Putamen (tissue), 1 donor: ENCODE measurements around the gene PI16.

ENCODE experiments used
- DNase-seq: peaks from one replicate; pipeline ENCODE4 v3.0.0-alpha.2; 2016; ENCODE audit warnings: low spot score

The PI16 gene

DNA sequence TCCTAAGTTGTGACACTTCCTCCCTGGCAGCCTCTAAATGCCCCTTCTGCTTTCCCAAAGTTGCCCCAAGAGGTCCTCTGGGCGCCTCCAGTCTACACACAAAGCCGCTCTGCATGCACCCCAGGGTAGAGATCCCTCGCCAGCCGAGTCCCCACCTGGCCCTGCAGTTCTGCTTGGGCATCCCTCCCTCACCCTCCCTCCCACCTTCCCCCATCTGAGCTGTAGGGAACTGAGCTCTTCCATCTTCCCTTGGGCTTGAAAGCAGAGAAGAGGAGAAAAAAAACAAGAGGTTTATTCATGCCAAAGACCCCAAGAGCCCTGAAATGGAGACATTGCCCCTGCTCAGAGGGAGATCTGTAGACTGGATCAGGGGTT, 45.2 kb downstream of the PI16 start:
- no peak for DNase-seq

DNA sequence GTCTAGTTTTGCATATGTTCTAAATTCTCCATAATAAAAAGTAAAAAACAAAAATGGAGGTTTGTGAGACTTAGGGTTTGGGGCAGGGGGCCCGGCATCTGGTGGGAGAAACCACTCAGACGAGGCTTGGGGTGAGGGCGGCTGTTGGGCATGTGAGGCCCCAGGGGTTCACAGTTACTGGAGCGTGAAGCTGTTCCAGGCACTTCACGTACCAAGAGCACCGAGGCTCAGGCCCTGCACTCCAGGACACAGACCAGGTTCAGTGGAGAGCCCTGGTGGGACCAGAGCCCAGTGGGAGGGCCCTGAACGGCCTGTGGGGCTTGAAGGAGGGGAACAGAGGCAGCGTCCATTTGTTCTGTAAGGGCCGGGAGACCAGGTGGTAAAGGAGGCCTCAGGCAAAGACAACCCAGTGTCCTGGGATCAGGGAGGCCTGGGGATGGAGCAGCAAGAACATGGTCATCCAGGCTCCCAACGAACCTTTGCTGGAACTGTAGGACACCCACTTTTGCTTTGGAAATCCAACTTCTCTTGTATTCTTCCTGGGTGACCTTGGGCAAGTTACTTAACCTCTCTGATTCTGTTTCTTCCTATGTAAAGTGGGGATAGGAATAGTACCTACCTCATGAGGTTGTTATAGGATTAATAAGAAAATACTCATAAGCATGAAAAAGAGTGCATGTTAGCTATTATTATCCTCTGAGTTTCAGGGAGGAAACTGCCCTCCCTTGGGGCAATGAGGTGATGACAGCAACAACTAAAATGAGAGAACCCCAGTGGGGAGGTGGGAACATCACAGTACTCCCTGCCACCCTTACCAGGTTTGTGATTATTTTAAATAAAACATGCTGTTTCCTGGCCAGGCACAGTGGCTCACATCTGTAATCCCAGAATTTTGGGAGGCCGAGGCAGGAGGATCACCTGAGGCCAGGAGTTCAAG, 49.8 kb downstream of the PI16 start:
- DNase-seq, result no peak

DNA sequence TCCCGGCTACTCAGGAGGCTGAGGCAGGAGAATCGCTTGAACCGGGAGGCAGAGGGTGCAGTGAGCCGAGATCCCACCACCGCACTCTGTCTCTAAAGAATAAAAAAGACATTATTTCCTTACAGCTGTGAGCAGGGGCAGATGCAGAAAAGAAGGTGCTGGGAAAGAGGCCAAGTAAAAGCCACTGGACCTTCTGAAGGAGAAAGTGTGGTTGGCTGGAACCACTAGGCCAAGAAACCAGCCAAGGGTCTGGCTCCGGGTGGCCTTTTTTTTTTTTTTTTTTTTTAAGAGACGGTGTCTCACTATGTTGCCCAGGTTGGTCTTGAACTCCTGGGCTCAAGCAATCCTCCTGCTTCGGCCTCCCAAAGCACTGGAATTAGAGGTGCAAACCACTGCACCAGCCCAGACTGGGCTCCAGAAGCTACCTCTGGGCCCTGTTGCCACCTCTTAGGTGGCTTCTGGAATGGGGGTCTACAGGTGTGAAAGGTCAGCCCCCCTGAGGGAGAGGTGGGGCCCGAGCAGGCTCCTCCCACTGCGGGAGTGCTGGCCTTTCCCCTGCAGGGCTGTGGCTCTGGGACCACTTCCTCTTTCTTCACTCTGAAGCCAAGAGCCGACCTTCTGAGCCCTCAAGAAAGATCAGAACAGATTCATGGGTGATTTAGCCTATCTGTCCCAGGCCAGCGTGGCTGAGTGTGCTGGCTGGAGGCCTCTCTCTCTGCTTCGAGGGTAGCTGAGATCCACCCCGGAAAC, 50.7 kb downstream of the PI16 start, which contains the start of gene FGD2:
Gene FGD2 (plus strand): TSS at position 595 of the 750 bp plus-strand sequence. CDS start 163 bp downstream, outside the sequence.
- DNase-seq, result no peak

DNA sequence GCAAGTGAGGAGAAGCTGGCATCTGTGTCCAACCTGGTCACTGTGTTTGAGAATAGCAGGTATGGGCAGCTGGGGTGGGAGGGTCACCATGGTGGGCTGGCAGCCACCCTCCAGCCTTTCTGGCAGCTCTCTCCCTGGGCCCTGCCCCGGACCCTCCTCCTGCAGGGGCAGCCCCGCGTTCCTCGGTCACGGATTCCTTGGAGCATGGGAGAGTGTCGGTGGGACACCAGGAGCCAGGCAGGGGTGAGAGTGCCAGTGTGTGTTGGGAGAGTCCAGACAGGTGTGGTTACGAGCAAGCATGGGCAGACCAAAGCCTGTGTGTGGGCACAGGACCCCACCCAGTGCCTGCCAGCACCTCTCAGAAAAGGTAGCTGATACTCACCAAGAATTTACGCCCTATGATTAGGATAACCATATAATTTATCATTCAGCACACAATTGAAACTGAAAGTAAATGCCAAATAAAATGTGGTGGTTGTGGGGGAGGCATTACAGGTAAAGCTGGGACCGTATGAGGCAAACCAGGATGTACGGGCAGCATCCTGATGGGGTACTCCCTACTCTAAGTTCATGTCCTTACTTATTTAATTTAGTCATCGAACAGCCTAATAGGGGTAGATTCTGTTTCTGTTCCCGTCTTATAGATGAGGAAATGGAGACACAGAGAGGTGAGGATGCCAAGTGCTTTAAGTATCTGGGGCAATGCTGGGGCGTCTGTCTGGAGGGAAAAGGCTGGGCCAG, 51.5 kb downstream of the PI16 start:
- DNase-seq, result no peak

DNA sequence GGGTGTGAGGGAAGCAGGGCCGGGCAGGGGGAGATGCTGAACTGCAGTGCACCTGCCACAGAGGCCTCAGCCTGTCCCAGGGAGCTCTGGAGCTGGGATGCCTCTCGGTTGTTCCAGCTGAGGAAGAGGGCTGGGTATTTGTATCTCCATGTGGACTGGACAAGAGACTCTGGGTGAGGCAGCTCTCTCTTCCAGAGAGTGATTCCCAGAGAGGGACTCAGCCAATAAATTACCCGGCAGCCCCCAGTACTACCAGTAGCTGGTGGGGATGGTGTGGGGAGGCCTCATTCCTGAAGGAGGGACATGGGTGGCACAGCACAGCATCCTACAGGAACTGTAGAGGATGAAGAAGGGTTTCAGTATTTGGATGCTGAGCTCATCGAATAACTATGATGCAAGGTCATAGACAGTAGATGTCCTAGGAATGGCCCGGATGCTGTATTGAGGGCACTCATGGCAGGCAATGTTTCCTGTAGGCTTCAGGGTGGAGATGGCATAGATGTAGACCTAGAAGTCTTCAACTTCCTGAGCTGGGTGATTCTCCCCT, 52.3 kb downstream of the PI16 start:
- DNase-seq, result no peak

DNA sequence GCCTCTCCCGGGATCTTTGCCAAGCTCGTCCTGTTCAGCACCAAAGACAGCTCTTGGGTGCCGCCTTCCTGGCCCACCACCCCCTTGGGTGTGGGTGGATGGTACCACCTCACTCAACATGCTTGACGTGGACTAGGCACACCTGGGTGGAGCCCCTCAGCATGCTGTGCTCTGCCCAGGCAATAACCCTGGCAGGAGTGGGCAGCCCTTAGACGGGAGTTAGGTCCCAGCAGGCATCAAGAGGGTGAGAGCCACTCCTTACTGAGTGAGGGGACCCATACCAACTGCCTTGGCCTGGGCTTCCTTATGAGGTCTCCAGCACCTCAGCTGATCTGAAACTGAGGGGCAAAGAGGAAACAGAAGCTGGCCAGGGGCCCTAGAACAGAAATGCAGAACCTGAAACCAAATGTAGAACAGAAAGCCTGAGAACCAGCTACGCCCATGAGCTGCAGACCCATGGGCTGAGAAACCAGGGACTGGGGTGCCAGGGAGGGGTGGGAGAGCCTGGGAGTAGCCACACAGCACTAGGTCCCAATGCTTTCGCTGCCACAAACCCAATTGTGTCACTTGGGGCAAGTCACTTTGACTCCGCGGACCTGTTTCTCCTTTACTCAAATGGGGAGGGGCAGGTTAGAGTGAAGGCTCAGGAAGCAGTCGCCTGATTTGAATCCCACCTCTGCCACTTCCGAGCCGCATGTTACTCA, 53.0 kb downstream of the PI16 start:
- DNase-seq, result peak; percentile 41

DNA sequence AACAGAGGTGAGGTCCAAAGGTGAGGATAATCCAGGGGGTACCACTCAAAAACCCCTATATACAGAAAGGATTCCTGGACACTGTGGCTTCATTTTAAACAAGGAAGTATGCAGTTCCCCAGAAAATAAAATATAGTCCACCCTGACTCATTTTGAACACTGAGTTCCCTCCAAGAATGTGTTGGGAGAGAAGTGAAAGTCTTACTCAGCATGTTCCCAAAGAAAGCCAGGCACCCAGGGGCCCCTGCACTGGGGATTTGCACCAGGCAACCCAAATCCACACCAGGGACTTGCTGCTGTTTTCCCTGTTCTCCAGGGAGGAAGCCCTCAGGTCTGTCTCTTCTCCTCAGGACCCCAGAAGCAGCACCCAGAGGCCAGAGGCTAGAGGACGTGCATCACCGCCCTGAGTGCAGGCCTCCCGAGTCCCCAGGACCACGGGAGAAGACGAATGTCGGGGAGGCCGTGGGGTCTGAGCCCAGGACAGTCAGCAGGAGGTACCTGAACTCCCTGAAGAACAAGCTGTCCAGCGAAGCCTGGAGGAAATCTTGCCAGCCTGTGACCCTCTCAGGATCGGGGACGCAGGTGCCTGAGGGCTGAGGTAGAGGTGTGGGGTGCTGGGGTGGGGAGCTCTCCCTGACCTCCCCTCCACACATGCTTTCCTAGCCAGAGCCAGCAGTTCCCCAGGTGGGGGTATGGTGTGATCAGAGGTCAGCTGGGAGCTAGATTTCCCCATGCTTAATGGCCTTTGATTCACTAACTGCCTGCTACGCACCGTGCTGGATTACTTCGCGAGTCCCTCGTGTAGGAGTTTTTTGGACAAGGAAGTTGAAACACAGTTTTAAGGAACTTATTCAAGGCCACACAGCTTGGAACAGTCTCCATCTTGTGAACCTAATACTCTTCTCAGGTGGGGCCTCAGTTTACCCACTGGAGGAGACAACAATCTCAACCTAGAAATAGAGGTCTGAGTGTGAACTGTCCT, 54.2 kb downstream of the PI16 start:
- DNase-seq, result no peak

DNA sequence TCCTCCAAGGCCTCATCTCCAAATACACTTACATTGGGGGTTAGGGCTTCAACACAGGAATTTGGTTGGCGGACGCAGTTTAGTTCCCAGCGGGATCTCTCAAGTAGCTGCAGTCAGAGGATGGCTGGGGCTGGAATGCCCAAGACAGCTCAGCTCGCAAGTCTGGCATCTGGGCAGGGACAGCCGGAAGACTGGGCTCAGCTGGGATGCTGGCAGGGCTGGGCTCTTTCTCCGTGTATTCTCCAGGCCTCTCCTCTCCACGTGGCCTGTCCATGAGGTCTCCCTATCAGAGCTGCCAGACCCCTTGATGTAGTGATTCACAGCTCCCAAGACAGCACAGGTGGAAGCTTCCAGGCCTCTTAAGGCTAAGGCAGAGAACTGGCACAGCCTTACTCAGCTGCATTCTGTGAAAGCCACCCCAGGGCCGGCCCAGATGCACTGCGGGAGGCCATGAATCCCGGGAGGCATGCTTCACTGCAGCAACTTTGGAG, 55.9 kb downstream of the PI16 start:
- DNase-seq, result no peak

DNA sequence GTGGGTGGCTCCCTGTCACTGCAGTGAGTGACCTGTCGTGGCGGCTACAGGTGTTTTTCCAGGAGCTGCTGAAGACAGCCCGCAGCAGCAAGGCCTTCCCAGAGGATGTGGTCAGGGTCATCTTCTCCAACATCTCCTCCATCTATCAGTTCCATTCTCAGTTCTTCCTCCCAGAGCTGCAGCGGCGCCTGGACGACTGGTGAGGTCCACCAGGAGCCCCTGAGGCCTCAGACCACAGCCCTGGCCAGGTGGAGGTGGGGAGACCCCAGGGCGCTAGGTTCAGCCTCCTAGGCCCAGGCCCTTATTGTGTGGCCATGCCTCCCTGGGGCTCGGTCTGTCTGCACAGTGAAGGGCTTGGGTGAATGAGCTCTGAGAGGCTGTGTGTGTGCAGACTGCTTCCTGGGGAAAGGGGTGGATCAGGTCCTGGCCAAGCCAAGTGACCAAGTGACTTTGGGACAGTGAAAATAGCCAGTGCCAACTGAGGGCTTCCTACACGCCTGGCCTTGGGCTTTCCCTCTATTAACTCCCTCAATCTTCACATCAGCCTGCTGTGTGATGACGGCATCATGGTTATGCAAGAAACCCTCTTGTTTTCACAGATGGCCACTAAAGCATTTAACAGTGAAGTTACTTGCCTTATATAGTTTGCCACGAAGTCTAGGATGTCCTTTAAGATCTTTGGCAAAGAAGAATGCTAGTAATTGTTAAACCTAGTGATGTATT, 57.3 kb downstream of the PI16 start:
- DNase-seq, result no peak

DNA sequence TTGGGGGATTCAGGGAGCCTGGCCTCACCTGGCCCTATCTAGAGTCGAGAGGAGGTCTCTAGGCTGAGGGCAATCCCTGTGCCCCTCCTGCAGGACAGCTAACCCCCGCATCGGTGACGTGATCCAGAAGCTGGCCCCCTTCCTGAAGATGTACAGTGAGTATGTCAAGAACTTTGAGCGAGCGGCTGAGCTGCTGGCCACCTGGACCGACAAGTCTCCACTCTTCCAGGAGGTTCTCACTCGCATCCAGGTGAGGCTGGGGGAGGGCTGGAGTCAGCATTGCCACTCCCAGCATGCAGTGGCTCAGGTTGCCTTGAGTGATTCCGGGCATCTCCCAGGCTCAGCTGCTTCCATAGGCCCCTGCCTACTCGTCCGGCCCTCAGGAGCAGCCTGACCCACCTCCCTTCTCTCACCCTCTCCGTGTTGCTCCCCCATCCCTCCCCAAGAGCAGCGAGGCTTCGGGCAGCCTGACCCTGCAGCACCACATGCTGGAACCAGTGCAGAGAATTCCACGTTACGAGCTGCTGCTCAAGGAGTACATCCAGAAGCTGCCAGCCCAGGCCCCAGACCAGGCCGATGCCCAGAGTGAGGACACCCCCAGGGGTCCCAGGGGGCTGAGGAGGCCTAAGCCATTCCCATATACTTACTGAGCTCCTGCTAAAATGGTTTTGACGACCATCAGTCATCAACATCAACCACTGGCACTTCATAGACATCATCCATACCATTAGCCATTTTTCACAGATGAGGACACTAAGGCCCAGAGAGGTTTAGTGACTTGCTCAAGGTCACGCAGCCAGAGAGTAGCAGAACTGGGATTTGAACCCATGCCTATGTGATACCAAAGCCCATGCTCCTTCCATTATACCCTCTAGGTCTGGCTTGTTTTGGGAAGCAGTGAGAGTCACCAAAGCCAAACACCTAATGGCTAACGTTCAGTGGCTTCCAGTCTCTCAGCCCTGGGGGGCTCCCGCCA, 59.3 kb downstream of the PI16 start:
- DNase-seq, result no peak
